ENCODE data around the gene WNT16. TPM values are rescaled to one million over a fixed set of nuclear protein-coding genes. Genes with fewer than 3 reads are reported as not detected.

WNT16 gene
- total RNA-seq, 1 experiment from 2014 or later, result not detected

- H2AFZ ChIP-seq (ENCODE audit: low read length), result no peak overlapping the region
- no peaks in the 10 kb centered on the region for H3K79me1 ChIP-seq (ENCODE audit: insufficient read depth, low read depth, low read length, poor library complexity, severe bottlenecking)
- no peak overlapping the region for H3T11ph ChIP-seq (ENCODE audit: low read length)
- H2BK12ac ChIP-seq (ENCODE audit: insufficient read length, low read depth, low read length), result no peak overlapping the region
- Mint-ChIP-seq H3K4me1 (peaks cover 5% of the 10 kb centered on the region in 2 experiments), H3K36me3 (ENCODE audit: insufficient read depth in 1 of 3, low read depth in 3 of 3) (no peaks in the 10 kb centered on the region), H3K27me3 (ENCODE audit: low read depth) (no peaks in the 10 kb centered on the region), H3K4me3 (no peak overlapping the region), H3K9me3 (peaks cover 0 to 3% of the 10 kb centered on the region in 2 experiments; a peak in 2 of 5 replicates), H3K27ac (no peak overlapping the region)
- no peak overlapping the region for H2BK120ac ChIP-seq (ENCODE audit: low read depth, low read length, poor library complexity, severe bottlenecking)
- no peaks in the 10 kb centered on the region for H3K27me3 ChIP-seq (ENCODE audit: insufficient read depth, low read length)
- H2BK20ac ChIP-seq (ENCODE audit: low read depth, low read length, poor library complexity, severe bottlenecking), result no peak overlapping the region
- H3K79me2 ChIP-seq (ENCODE audit: insufficient read depth, low read length), result no peaks in the 10 kb centered on the region
- no peak overlapping the region for H3K27ac ChIP-seq (ENCODE audit: insufficient read length, low read depth, low read length)
- no peak overlapping the region for H3K14ac ChIP-seq (ENCODE audit: insufficient read depth, low read length)
- DNase-seq, result no peak
- no CpG with 5 or more reads among the region's 3 CpGs for WGBS (ENCODE audit: extremely low coverage, insufficient read length, low lambda C conversion rate)
- no peaks in the 10 kb centered on the region for H3K9me3 ChIP-seq (ENCODE audit: control insufficient read depth, low read depth, low read length)
- TF ChIP-seq CTCF (conservative IDR thresholded peaks at IDR 0.05), result no peak
- no peaks in the 10 kb centered on the region for H3K4me1 ChIP-seq (ENCODE audit: insufficient read depth, low read length)
- H4K20me1 ChIP-seq (ENCODE audit: control insufficient read depth, insufficient read depth, insufficient read length), result no peaks in the 10 kb centered on the region
- H3K4ac ChIP-seq (ENCODE audit: low read depth, low read length), result no peak overlapping the region
- H3K23me2 ChIP-seq (ENCODE audit: insufficient read length, low read depth, low read length, poor library complexity, severe bottlenecking), result no peaks in the 10 kb centered on the region
- no peak overlapping the region for H3K56ac ChIP-seq (ENCODE audit: insufficient read length, low read depth, low read length)
- H4K91ac ChIP-seq (ENCODE audit: insufficient read length, low read depth, low read length), result no peak overlapping the region
- H3K9ac ChIP-seq (ENCODE audit: extremely low read depth, insufficient read length, low read length), result no peak overlapping the region
- no peak overlapping the region for H4K5ac ChIP-seq (ENCODE audit: insufficient read length, low read depth, low read length)
- no peak overlapping the region for H2BK15ac ChIP-seq (ENCODE audit: low read depth, low read length)
- H2AK5ac ChIP-seq (ENCODE audit: insufficient read length, low read length), result no peak overlapping the region
- H3K23ac ChIP-seq (ENCODE audit: insufficient read length, low read depth, low read length), result no peak overlapping the region
- H4K8ac ChIP-seq (replicated peaks; ENCODE audit: insufficient read length, low read depth, low read length), result no peak overlapping the region
- no peak overlapping the region for H3K18ac ChIP-seq (ENCODE audit: insufficient read length, low read depth, low read length)
- no peak overlapping the region for H3K4me2 ChIP-seq (ENCODE audit: insufficient read depth, insufficient read length, low read length)
- H2BK5ac ChIP-seq (ENCODE audit: insufficient read length, low read length), result no peak overlapping the region
Measured at GRCh38 chr7:121306565-121306964, 22.2 kb upstream of the WNT16 start.
